GM20000 (cell line): ENCODE results near the gene GMPR2.

Experiments
- DNase-seq: peaks from one replicate; pipeline ENCODE4 v3.0.0; 2012; ENCODE audit warnings: low spot score
- CTCF ChIP-seq: IDR thresholded peaks from 2 replicates; pipeline ENCODE4 v1.5.1; 2012; ENCODE audit warnings: mild to moderate bottlenecking, control low read depth; ENCODE audit errors: extremely low read depth, missing control alignments

GMPR2 gene

GRCh38 chr14:24261969-24262327, 29.2 kb downstream of the GMPR2 start:
- no peak for DNase-seq
- no peak for TF ChIP-seq CTCF

GRCh38 chr14:24262821-24263733, 30.3 kb downstream of the GMPR2 start, which contains the start of gene TGM1:
Gene TGM1, minus strand, starts transcription at chr14:24263177. Its CDS starts 825 bp downstream, at chr14:24262352.
- TF ChIP-seq CTCF: no peak
- no peak for DNase-seq

- no peak for TF ChIP-seq CTCF
- DNase-seq: no peak
These were observed 31.1 kb downstream of the GMPR2 start for GRCh38 chr14:24263848-24264247.

- TF ChIP-seq CTCF: no peak
These were observed 31.6 kb downstream of the GMPR2 start for GRCh38 chr14:24264298-24264697.

GRCh38 chr14:24266344-24267244, 33.9 kb downstream of the GMPR2 start:
- no peak for DNase-seq
- no peak for TF ChIP-seq CTCF

More at GRCh38 chr14:24264298-24264697, 31.6 kb downstream of the GMPR2 start:
- DNase-seq: no peak

GRCh38 chr14:24267516-24267915, 34.8 kb downstream of the GMPR2 start:
- TF ChIP-seq CTCF: no peak
- DNase-seq: no peak

GRCh38 chr14:24268225-24268624, 35.5 kb downstream of the GMPR2 start:
- TF ChIP-seq CTCF: no peak
- no peak for DNase-seq
